Measurements from ENCODE around the gene SDHD. TPM values are rescaled to one million over a fixed set of nuclear protein-coding genes. Genes with fewer than 3 reads are reported as not detected.
"Not testable (repeated sequence)": the region's sequence is repeated elsewhere in the genome, so short reads cannot be mapped to it uniquely, and the experiment has no call there.

SDHD gene
- 126 and 185 TPM in 2 replicates for total RNA-seq

DNA sequence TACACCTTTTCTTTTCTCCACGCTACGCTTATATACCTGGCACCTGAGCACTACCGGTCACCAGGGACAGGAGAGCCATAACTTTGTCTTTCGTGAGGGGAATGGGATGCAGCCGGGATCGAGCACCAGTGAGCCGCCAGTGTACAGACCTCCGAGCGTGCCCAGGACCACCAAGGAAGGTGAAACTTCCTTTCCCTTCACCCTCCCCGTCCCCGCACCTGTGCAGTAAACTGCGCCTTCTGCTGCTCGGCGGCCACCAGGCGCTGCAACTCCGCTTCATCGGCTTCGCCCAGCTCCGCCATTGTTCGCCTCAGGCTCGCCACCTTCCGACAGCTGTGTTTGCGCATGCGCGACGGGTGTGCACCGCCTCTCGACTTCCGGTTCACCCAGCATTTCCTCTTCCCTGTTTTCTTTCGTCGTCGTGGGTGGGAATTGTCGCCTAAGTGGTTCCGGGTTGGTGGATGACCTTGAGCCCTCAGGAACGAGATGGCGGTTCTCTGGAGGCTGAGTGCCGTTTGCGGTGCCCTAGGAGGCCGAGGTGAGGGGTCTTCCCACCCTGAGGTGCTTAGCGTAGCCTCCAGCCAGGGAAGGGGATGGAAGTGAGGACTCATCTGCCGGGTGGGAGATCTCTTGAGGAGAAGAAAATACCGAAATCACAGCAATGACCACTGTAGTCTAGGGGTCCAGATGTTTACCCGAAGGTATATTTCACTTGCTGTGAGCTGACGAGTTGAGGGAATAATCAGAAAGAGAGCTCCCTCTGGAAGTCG, at the start of gene SDHD, which contains the start of gene TIMM8B:
TSS of gene SDHD (plus strand) at position 452 of the 770 bp plus-strand sequence. CDS start at position 487, 35 bp downstream.
TSS of gene TIMM8B (minus strand) at position 335 of the 770 bp plus-strand sequence. CDS start at position 302, 33 bp downstream.
- DNase-seq (ENCODE audit: low read depth), result peak; percentile 95

DNA sequence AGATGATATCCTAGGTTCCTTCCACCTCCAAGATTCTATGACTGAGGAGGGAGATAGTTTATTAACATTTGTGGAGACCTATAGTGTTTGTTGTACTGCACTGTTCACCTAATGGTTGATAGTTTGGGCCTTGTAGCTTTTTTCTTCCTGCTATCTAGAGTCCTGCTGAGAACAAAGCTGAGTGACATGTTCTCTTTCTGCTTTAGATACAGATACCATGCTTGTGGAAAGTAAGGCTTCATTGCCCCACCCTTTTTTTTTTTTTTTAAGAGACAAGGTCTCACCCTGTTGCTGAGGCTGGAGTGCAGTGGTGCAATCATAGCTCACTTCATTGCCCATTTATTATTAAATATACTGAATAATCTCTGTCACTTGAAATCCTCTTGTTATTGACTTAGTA, 49.1 kb upstream of the SDHD start:
- DNase-seq (ENCODE audit: low read depth), result no peak

- peak; percentile 55 for DNase-seq (ENCODE audit: low read depth)
Observed at GRCh38 chr11:112042161-112042960, 44.3 kb upstream of the SDHD start.

DNA sequence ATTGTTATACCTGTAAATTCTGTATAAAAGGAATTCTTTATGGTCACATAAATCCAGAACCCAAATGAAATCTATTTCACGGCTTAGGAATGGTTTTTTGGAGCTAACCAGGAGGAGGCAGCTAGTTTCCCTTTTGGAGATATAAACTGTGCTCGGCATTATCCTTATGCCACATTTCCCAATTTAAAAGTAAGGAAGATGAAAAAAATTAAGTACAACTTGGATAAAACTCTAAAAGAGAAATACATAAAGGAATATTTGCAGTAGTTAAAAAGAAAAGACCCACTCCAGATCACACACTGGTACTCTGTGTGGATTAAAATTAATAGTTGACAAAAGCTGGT, 43.7 kb upstream of the SDHD start:
- DNase-seq (ENCODE audit: low read depth), result no peak

- DNase-seq (ENCODE audit: low read depth), result no peak
Observed at GRCh38 chr11:112044961-112045360, 41.7 kb upstream of the SDHD start.

GRCh38 chr11:112046647-112047046, 40.0 kb upstream of the SDHD start:
- DNase-seq (ENCODE audit: low read depth), result not testable (repeated sequence)

DNA sequence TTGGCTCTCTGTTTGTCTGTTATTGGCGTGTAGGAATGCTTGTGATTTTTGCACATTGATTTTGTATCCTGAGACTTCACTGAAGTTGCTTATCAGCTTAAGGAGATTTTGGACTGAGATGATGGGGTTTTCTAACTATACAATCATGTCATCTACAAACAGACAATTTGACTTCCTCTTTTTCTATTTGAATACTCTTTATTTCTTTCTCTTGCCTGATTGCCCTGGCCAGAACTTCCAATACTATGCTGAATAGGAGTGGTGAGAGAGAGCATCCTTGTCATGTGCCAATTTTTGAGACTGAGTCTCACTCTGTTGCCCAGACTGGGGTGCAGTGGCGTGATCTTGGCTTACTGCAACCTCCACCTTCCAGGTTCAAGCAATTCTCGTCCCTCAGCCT, 38.4 kb upstream of the SDHD start:
- not testable (repeated sequence) for DNase-seq (ENCODE audit: low read depth)

GRCh38 chr11:112049777-112050176, 36.9 kb upstream of the SDHD start:
- DNase-seq (ENCODE audit: low read depth), result no peak

- no peak for DNase-seq (ENCODE audit: low read depth)
Observed at GRCh38 chr11:112050721-112051120, 36.0 kb upstream of the SDHD start.

GRCh38 chr11:112051768-112052167, 34.9 kb upstream of the SDHD start:
- no peak for DNase-seq (ENCODE audit: low read depth)

- DNase-seq (ENCODE audit: low read depth), result peak; percentile 76
Observed at GRCh38 chr11:112057170-112057569, 29.5 kb upstream of the SDHD start.

DNA sequence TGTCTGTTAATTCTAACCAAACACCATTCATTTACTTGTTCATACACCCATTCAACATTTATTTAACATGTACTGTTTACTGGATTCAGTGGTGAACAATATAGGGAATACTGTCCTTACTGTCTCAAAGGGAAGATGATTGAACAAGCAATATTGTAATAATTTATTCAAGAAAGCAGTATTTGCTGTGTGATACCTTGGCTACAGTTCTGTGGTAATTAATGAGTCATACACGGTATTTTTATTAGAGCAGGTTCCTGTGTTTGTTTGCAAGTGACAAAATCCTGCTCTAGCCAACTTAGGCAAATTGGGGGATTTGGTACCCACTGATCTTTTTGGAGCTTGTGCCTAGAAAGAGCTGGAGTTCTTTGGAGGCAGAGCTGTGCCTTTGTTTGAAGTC, 28.6 kb upstream of the SDHD start:
- DNase-seq (ENCODE audit: low read depth), result peak; percentile 70

GRCh38 chr11:112062923-112063322, 23.8 kb upstream of the SDHD start:
- no peak for DNase-seq (ENCODE audit: low read depth)

- peak; percentile 85 for DNase-seq (ENCODE audit: low read depth)
Observed at GRCh38 chr11:112073941-112074811, 12.5 kb upstream of the SDHD start, which contains the start of the genes NKAPD1 and PIH1D2. TSS of gene NKAPD1 (plus strand) at chr11:112074299. CDS start at chr11:112075575, 1,276 bp downstream. TSS of gene PIH1D2 (minus strand) at chr11:112074017. CDS start at chr11:112073174, 843 bp downstream.

DNA sequence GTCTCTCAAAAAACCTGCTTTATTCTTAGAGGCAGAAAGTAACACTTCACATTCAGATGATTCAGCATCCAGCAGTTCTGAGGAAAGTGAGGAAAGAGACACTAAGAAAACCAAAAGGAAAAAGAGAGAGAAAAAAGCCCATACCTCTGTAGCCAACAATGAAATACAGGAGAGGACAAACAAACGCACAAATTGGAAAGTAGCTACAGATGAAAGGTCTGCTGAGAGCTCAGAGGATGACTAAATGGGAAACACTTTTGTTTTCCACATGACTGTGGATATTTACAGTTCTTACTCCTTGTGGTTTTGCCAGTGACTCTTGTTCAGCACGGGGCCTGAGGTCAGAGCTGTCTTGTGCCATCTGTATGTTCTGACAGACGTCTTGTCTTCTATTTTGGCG, 3.9 kb upstream of the SDHD start:
- DNase-seq (ENCODE audit: low read depth), result peak; percentile 65

DNA sequence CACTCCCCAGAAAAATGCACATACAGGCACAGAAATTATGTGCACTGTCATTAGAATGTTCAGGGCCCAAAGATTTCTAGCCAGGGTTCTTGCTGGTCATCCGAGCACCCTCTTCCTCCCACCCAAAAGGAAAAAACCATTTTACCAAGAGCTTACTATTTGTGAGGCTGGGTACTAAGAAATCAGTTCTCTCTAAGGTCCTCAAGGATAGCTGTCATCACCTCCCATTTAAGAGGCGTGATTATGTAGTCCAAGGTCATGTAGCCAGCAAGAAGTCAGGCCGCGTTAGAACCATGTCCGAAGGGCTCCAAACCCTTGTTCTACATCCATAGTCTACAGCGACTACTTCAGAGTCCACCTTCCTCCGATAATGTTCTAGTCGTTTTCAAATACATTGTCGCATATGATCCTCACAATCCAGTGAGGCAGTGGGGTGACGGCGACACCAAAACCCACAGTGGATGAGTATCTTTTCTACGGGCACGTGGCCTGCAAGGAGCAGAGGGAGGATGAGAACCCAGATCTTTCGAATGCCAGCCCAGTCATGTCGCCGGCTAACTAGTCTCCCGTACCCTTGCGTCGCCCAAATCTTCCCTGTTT, 751 bp upstream of the SDHD start:
- peak; percentile 16 for DNase-seq (ENCODE audit: low read depth)

DNA sequence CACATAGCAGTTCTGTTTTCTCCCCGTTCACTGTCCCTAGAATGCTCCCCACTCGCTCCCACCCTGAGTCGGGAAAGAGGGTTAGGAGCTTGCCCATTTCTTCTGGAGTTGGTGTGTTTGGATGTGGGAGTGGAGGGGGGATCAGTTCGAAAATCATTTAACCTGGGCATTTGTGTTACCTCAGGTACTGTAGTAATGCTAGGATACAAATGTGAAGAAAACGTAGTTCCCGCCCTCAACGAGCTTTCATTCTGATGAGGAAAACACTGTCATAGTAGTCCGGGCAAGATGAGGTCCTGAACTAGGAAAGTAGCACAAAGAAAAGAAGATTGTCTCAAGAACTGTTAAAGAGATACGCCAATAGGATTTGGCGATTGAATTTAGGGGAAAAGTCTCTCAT, 539 bp downstream of the SDHD start:
- DNase-seq (ENCODE audit: low read depth), result no peak

GRCh38 chr11:112095302-112095701, 8.6 kb downstream of the SDHD start:
- DNase-seq (ENCODE audit: low read depth), result not testable (repeated sequence)

- DNase-seq (ENCODE audit: low read depth), result no peak
Observed at GRCh38 chr11:112096194-112096593, 9.5 kb downstream of the SDHD start.

DNA sequence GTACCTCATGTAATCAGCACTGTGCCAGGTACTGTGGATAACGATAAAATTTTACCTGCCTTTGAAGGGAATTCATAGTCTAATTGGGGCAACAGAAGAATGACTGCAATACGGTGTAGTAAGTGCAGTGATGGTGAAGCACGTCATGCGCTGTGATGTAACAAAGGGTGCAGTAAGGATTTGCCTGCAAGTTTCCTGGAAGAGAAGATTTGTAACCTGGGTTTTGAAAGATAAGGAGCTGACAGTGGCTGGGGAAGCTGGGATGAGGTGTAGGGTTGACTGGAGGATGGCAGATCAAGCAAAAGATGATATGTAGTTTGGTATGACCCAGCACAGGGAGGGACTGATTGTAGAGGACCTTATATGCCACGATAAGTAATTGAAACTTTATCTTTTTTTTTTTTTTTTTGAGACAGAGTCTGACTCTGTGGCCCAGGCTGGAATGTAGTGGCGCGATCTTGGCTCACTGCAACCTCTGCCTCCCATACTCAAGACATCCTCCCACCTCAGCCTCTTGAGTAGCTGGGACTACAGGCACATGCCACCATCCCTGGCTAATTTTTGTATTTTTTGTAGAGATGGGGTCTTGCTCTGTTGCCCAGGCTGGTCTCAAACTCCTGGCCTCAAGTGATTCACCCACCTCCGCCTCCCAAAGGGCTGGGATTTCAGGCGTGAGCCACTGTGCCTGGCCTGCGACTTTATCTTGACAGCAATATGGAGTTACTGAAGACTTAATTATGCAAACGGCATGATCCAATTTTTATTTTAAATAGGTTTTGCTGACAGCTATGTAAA, 11.3 kb downstream of the SDHD start:
- no peak for DNase-seq (ENCODE audit: low read depth)

Data from renal cortical epithelial cell (primary cell).